GM21737 (cell line): ENCODE data around the gene OR52M1.

Source experiments
- ATAC-seq: cut with Tn5 transposase; IDR thresholded peaks from one replicate; pipeline ENCODE4 v1.9.1; 2021; ENCODE audit warnings: mild to moderate bottlenecking, moderate library complexity; ENCODE audit not compliant: unreplicated experiment

OR52M1 gene

DNA sequence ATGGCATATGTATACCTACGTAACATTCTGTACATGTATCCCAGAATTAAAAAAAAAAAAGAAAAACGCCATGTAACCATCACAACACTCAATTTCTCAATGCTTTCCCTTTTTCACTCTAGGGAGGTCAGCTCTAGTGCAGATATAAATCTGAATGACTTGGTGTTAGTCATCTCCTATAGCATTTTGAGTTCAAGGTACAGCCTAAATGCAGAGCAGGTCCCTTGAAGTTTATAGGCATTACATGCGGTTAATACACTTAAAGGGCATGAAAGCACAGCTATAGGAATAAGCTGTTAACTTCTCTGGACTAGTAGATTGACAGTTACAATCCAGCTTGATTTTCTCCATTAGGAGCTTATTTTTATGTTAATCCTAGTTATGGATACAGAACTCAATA is 20.4 kb downstream of the OR52M1 start:
- no peak for ATAC-seq

DNA sequence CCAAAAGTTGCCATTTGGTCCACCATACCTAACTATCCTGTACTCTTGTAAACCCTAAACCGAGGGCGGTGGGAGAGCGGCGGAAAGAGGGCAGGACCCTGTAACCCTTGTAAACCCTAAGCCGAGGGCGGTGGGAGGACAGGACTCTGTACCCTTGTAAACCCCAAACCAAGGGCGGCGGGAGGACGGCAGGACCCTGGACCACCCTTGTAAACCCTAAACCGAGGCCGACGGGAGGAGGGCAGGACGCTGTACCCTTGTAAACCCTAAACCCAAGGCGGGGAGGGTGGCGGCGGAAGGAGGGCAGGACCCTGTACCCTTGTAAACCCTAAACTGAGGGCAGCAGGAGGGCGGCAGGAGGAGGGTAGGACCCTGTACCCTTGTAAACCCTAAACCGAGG is 24.1 kb downstream of the OR52M1 start:
- no peak for ATAC-seq

DNA sequence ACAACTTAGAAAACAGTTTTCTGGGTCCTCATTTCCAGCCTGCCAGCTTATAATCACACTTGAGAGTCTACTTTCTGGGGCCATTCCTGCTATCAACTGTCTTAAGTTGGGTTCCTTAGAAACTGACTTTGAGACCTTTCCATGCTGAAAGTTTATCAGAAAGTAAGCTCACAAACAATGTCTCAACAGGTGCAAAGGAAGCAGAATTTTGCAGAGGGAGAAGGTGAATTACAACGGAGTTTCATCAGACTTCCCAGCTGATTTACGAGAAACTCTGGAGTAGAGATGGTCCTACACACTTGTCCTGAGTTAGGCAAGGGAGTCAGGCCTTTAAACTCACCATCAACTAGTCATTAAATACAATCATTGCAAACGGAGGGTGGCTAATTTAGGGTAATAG is 31.9 kb downstream of the OR52M1 start:
- ATAC-seq = no peak

DNA sequence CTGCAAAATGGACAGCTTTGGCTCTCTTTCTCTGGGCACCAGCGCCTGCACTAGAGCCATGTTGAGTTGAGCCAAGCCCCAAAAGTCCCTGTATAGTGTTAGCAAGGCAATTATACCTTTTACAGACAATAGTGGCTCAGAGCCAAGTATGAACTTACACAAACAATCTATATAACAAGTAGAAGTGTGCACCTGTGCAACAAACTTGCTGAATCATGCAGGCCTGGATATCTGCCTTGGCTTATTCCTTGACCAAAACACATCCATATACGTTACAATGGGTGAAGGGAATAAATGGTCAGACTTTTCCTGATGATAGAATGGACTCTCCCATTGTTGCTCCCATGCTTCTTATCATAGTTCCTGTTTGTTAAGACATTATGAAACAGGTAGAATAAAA is 32.8 kb downstream of the OR52M1 start:
- ATAC-seq = no peak

DNA sequence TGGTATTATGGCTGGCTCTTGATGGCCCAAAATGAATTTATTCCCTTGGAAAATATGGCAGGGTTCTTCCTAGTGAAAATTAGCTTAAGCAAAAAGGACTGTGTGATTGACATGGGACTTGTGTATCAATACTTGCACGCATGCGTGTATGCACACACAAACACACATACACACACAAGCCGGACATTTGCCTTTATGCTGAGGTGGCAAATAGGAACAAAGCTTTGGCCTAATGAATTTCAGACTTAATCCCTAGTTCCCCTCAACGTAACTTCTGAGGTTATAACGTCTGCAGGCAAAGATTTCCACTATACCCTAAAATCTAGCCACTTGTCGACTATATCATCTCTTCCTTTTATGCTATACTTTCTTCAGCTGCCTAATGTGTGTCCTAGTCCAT is 33.6 kb downstream of the OR52M1 start:
- no peak for ATAC-seq

DNA sequence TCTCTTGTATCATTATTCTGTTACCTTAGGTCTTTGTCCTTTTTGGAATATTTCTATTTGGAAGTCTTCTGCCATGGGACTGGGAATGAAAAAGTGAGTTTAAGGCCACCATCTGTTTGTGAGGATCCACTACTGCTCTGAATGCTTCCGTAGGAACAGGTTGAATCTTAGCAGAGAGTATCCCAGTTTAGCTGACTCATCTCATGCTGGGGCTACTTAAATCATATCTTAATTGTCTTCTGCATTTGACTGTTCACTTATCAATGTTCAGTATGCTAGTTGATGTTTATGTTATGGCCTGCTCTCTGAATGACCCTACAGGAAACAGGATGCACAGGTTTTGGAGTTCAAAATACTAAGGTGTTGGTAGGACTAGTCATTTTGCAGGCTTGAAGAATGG is 35.1 kb downstream of the OR52M1 start:
- ATAC-seq = no peak

DNA sequence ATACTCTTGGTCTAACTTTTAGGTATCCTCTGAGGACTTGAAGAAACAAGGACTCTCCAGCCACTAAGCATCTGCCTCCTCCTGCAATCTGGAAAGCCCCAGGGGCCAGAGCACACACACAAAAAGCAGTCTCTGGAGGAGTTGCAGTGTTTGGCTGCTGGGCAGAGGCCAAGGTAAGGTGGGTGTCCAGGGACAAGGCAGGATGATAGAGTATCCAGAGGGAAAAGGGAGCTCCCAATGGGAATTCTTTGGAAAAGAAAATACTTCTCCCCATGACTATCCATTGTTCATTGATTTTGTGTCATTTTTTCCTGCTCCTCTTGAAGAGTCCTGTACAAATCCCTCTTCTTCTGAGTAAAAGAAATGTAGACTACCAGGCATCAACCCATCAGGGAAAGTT is 36.5 kb downstream of the OR52M1 start, which contains the start of gene OR52I2:
TSS of gene OR52I2 (plus strand) at position 301 of the 400 bp plus-strand sequence.
- no peak for ATAC-seq

DNA sequence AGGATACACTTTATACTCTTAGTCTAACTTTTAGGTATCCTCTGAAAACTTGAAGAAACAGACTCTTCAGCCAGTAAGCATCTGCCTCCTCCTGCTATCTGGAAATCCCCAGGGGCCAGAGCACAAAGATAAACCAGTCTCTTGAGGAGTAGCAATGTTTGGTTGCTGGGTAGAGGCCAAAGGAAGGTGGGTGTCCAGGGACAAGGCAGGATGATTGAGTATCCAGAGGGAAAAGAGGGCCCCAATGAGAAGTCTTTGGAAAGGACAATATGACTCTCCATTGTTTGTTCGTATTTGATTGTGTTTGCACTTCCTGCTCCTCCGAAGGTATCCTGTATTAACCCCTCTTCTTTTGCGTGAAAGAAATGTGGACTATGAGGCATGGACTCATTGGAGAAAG is 44.0 kb downstream of the OR52M1 start:
- ATAC-seq = no peak

DNA sequence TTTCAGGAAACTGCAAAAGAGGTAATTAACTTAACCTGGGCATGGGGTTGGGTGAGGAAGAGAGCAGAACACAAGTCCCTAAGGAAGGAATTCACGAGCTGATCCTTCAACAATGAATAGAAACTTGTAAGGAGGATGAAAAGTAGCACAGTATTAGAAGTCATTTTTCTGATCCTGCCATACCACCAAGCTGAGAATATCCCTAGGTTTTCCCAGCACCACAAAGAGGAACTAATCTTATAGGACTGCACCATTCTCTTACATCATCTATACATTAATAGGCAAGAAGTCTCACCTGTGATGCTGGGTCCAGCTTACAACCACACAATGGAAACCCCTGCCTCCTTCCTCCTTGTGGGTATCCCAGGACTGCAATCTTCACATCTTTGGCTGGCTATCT is 48.7 kb downstream of the OR52M1 start, which contains the start of gene OR52I1:
TSS of gene OR52I1 (plus strand) at position 301 of the 400 bp plus-strand sequence. CDS start at position 301, 0 bp downstream.
- no peak for ATAC-seq
